Dendritic cell treated with granulocyte-macrophage colony-stimulating factor and Interleukin-4, amounts not matched to agents 40 ng/mL and 50 ng/mL, for 4 days (primary cell): ENCODE data around the gene GNGT1.

Source experiments
- H3K27ac Mint-ChIP-seq: one replicate; pipeline ENCODE4 v1.8.0; 2022; ENCODE audit warnings: mild to moderate bottlenecking, mixed read lengths
- H3K27me3 Mint-ChIP-seq: one replicate; pipeline ENCODE4 v1.8.0; 2022; ENCODE audit warnings: mild to moderate bottlenecking, mixed read lengths
- H3K36me3 Mint-ChIP-seq: one replicate; pipeline ENCODE4 v1.8.0; 2022; ENCODE audit warnings: low read depth, mixed read lengths
- H3K4me1 Mint-ChIP-seq: one replicate; pipeline ENCODE4 v1.8.0; 2022; ENCODE audit warnings: low read depth, mixed read lengths
- H3K4me3 Mint-ChIP-seq: one replicate; pipeline ENCODE4 v1.8.0; 2022; ENCODE audit warnings: mild to moderate bottlenecking, moderate library complexity, mixed read lengths
- H3K9me3 Mint-ChIP-seq: one replicate; pipeline ENCODE4 v1.8.0; 2022; ENCODE audit warnings: mixed read lengths
- intact Hi-C: fragments of 100-400 bp; cut with micrococcal nuclease; formaldehyde crosslinking; loops from one replicate; pipeline ENCODE4 v1.15.0; 2022

Gene GNGT1

DNA sequence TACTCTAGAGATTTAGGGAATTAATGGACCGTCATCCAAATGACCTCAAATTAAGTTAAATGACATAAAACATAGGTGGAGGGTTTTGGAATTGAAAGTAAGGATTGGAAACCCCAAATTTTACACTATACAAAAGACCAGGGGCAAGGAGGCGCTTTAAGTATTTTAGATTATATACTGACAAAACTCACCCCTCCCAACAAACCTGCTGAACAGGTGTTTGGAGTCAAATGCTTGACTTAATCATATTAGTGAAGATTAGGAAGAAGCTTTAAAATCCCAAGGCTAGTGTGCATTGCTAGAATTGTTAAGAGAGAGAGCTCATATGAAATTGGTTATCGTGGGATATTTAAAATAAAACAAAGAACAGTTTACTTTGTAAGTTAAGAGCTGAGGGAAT is at the start of gene GNGT1:
Gene GNGT1, plus strand, starts transcription at position 301 of the 400 bp plus-strand sequence. CDS start 180 bp downstream, outside the sequence.
- H3K27ac Mint-ChIP-seq = no peak within 1 kb of the TSS
- intact Hi-C loops = no loop called here
- H3K4me3 Mint-ChIP-seq = no peak within 1 kb of the TSS
- H3K9me3 Mint-ChIP-seq = no peaks in the 10 kb centered on the region
- H3K27me3 Mint-ChIP-seq = peaks cover 6% of the 10 kb centered on the region
- no peaks in the 10 kb centered on the region for H3K4me1 Mint-ChIP-seq
- H3K36me3 Mint-ChIP-seq = no peaks in the 10 kb centered on the region

DNA sequence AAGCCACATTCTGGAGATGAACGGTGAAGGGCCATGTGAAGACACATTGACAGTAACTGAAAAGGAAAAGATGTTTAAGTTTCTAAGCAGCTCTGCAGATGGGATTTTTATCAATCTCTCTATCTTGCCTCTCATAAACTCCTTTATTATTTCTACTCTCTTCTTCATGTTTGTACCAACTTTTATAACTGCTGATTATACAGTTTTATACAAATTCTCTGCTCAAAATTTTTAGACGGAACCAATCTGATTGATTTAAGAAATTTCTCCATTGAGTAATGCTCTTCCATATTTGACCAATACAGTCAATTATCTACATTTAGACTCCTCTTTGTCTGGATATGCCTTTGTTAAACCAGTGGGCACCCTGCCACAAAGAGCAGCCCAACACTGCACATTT is 47.5 kb upstream of the GNGT1 start:
- Mint-ChIP-seq H3K4me1 (no peaks in the 10 kb centered on the region), H3K9me3 (no peaks in the 10 kb centered on the region), H3K27me3 (no peaks in the 10 kb centered on the region), H3K4me3 (no peak overlapping the region), H3K36me3 (no peaks in the 10 kb centered on the region), H3K27ac (no peak overlapping the region)
- intact Hi-C loops = no loop called here

- H3K27me3 Mint-ChIP-seq = no peaks in the 10 kb centered on the region
- H3K4me3 Mint-ChIP-seq = no peak overlapping the region
- no peaks in the 10 kb centered on the region for H3K36me3 Mint-ChIP-seq
- no peaks in the 10 kb centered on the region for H3K4me1 Mint-ChIP-seq
- H3K9me3 Mint-ChIP-seq = no peaks in the 10 kb centered on the region
- no peak overlapping the region for H3K27ac Mint-ChIP-seq
- intact Hi-C loops = no loop called here
These were observed 46.1 kb upstream of the GNGT1 start for GRCh38 chr7:93860261-93860660.

DNA sequence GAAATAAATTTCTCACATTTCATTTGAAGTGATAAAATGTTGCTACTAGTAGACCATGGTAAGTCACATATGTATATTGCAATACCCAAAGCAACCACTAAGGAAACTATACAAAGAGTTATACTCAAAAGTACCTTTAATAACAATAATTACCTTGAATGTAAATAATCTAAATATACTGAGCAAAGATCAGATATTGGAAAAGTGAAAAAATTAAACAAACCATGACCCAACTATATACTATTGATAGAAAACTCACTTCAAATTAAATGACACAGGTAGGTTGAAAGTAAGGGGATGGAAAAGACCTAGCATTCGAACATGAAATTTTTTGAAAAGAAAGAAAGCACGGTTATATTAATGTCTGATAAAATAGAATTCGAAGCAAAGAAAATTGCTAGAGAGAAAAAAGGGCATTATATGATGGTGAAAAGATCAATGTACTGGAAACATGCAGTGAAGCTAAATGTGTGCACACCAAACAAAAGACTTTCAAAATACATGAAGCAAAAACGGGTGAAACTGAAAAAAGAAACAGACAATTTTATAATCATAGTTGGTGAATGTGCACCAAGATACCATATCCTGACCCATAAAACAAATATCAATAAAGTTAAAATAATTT is 44.9 kb upstream of the GNGT1 start:
- Mint-ChIP-seq H3K9me3 (no peaks in the 10 kb centered on the region), H3K36me3 (no peaks in the 10 kb centered on the region), H3K4me1 (no peaks in the 10 kb centered on the region), H3K27ac (no peak overlapping the region), H3K4me3 (no peak overlapping the region), H3K27me3 (no peaks in the 10 kb centered on the region)
- intact Hi-C loops = no loop called here

DNA sequence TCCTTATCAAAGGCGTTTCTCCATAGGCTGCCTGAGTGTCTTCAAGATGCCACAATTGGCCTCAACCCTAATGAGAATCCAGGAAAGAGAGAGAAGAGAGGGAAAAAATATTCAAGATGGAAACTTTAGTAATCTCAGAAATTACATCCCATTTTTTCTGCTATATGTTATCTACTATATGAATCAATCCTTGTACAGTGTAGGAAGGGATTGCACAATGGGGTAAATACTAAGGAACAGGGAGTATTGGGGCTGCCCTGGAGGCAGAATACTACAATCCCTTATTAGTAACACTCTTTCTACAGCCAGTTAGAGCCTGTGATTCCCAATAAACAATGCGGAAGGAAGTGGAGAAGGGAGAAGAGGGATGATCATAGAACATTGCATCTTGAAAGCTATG is 43.7 kb upstream of the GNGT1 start:
- Mint-ChIP-seq H3K36me3 (no peaks in the 10 kb centered on the region), H3K4me1 (no peaks in the 10 kb centered on the region), H3K4me3 (no peak overlapping the region), H3K9me3 (no peaks in the 10 kb centered on the region), H3K27ac (no peak overlapping the region), H3K27me3 (no peaks in the 10 kb centered on the region)
- intact Hi-C loops = no loop called here

DNA sequence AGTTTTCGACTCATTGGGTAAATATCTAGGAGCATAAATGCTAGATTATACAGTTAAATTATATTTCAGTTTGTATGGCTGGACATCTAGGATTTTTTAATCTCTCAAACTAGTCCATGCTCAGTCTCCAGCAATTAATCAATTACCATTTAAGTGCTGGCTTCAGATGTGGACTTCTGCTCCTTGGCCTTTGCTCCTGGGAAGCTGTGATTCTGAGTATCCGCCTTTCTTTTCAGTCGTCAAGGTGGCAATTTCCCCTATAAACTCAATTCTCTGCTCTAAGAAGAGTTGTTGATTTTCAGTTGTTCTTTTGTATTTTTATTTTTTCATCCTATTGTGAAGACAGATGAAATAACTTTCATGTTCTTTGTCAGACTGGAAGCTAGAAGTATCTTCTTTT is 39.5 kb upstream of the GNGT1 start:
- H3K4me1 Mint-ChIP-seq = no peaks in the 10 kb centered on the region
- no peaks in the 10 kb centered on the region for H3K9me3 Mint-ChIP-seq
- no peak overlapping the region for H3K4me3 Mint-ChIP-seq
- intact Hi-C loops = no loop called here
- no peaks in the 10 kb centered on the region for H3K27me3 Mint-ChIP-seq
- no peak overlapping the region for H3K27ac Mint-ChIP-seq
- no peaks in the 10 kb centered on the region for H3K36me3 Mint-ChIP-seq

GRCh38 chr7:93873998-93874574 is 32.3 kb upstream of the GNGT1 start:
- intact Hi-C loops = no loop called here
- H3K27me3 Mint-ChIP-seq = no peaks in the 10 kb centered on the region
- no peak overlapping the region for H3K27ac Mint-ChIP-seq
- H3K4me3 Mint-ChIP-seq = no peak overlapping the region
- no peaks in the 10 kb centered on the region for H3K36me3 Mint-ChIP-seq
- H3K9me3 Mint-ChIP-seq = no peaks in the 10 kb centered on the region
- H3K4me1 Mint-ChIP-seq = no peaks in the 10 kb centered on the region

GRCh38 chr7:93877742-93878141 is 28.6 kb upstream of the GNGT1 start:
- Mint-ChIP-seq H3K4me3 (no peak overlapping the region), H3K27me3 (no peaks in the 10 kb centered on the region), H3K4me1 (no peaks in the 10 kb centered on the region), H3K27ac (no peak overlapping the region), H3K36me3 (no peaks in the 10 kb centered on the region), H3K9me3 (no peaks in the 10 kb centered on the region)
- intact Hi-C loops = no loop called here

DNA sequence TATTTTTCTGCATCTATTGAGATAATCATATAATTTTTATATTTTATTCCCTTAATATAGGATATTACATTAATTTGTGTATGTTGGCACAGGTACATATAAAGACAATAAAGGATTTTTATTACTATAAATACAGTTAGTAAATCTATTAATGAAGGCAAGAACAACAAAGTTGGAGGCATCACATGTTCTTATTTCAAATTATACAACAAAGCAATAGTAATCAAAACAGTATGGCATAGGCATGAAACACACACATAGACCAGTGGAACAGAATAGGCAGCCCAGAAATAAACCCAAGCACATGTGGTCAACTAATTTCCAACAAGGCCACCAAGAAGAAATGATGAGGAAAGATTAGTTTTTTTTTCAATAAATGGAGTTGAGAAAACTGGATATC is 27.0 kb upstream of the GNGT1 start:
- intact Hi-C loops = no loop called here
- no peak overlapping the region for H3K27ac Mint-ChIP-seq
- no peaks in the 10 kb centered on the region for H3K4me1 Mint-ChIP-seq

GRCh38 chr7:93882468-93882867 is 23.9 kb upstream of the GNGT1 start:
- Mint-ChIP-seq H3K36me3 (no peaks in the 10 kb centered on the region), H3K27me3 (peaks cover 2% of the 10 kb centered on the region), H3K4me1 (no peaks in the 10 kb centered on the region), H3K9me3 (no peaks in the 10 kb centered on the region), H3K27ac (no peak overlapping the region), H3K4me3 (no peak overlapping the region)
- intact Hi-C loops = no loop called here

More for the DNA sequence above, 27.0 kb upstream of the GNGT1 start:
- Mint-ChIP-seq H3K27me3 (no peaks in the 10 kb centered on the region), H3K9me3 (no peaks in the 10 kb centered on the region), H3K4me3 (no peak overlapping the region), H3K36me3 (no peaks in the 10 kb centered on the region)

GRCh38 chr7:93883078-93883916 is 23.1 kb upstream of the GNGT1 start:
- Mint-ChIP-seq H3K36me3 (no peaks in the 10 kb centered on the region), H3K27ac (no peak overlapping the region), H3K27me3 (peaks cover 4% of the 10 kb centered on the region), H3K4me1 (no peaks in the 10 kb centered on the region), H3K4me3 (no peak overlapping the region), H3K9me3 (no peaks in the 10 kb centered on the region)
- intact Hi-C loops = no loop called here

DNA sequence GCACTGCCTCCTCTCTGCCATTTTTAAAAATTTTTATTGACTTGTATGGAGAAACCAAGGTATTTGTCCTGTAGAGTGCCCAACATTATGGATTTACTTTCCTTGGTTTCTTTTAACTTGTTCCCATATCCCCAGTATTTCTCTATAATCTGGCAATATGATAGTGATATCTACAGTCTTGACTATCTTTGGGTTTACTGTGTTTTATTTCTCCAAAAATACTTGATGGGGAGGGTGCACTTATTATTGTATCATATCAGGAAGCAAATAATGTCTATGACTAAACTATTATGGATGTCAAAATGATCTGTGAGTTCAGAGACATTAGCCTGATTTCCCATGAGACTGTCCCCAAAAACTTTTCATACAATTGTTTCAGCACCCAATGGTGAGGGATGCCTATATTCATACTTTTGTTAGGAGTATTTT is 22.4 kb upstream of the GNGT1 start:
- H3K4me1 Mint-ChIP-seq = no peaks in the 10 kb centered on the region
- no peak overlapping the region for H3K27ac Mint-ChIP-seq
- no peaks in the 10 kb centered on the region for H3K36me3 Mint-ChIP-seq
- intact Hi-C loops = no loop called here
- H3K4me3 Mint-ChIP-seq = no peak overlapping the region
- H3K9me3 Mint-ChIP-seq = no peaks in the 10 kb centered on the region
- H3K27me3 Mint-ChIP-seq = peaks cover 8% of the 10 kb centered on the region

DNA sequence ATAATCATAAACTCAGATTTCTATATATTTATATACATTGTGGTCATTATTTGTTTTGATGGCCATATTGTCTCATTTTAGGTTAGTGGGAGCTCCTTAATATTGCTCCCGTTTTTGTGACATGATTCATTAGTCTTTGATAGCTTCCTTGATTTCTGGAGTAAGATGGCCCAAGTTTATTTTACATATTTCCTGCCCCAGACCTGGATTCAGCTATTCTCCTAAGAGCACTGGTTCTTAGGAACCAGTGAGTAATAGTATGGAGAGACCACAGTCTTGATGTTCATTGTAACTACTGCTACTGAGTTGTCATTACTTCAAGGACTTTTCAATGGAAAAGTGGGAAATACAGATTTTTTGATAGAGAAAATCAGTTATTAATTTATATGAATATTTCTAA is 21.8 kb upstream of the GNGT1 start:
- Mint-ChIP-seq H3K9me3 (no peaks in the 10 kb centered on the region), H3K27ac (no peak overlapping the region), H3K36me3 (no peaks in the 10 kb centered on the region), H3K4me1 (no peaks in the 10 kb centered on the region), H3K27me3 (peaks cover 15% of the 10 kb centered on the region), H3K4me3 (no peak overlapping the region)
- intact Hi-C loops = no loop called here

- H3K27ac Mint-ChIP-seq = no peak overlapping the region
- peaks cover 41% of the 10 kb centered on the region for H3K27me3 Mint-ChIP-seq
- intact Hi-C loops = no loop called here
- no peak overlapping the region for H3K4me3 Mint-ChIP-seq
- no peaks in the 10 kb centered on the region for H3K9me3 Mint-ChIP-seq
- peaks cover 6% of the 10 kb centered on the region for H3K4me1 Mint-ChIP-seq
- H3K36me3 Mint-ChIP-seq = no peaks in the 10 kb centered on the region
These were observed 17.1 kb upstream of the GNGT1 start for GRCh38 chr7:93889261-93889660.
